LHCN-M2 (cell line): Measurements from ENCODE around the gene NRF1. TPM values are rescaled to one million over a fixed set of nuclear protein-coding genes. Genes with fewer than 3 reads are reported as not detected.

ENCODE experiments used
- DNase-seq: peaks from one replicate; pipeline ENCODE4 v3.0.0-alpha.2; 2012; ENCODE audit warnings: low read depth
- total RNA-seq: library from RNA; depleted of rRNA; stranded (reverse); fragments of >200 nt; gene quantifications from 2 replicates; pipeline ENCODE4 v1.2.3, GENCODE V29; 2014

NRF1 gene
- total RNA-seq, 1 experiment from 2014 or later = 12.7 TPM

- DNase-seq = no peak
Observed at GRCh38 chr7:129769866-129770808, 158.6 kb downstream of the NRF1 start.

- DNase-seq = no peak
Observed at GRCh38 chr7:129771201-129771927, 159.8 kb downstream of the NRF1 start.

GRCh38 chr7:129771928-129772479 lies 160.5 kb downstream of the NRF1 start:
- no peak for DNase-seq

GRCh38 chr7:129772646-129773280 lies 161.2 kb downstream of the NRF1 start:
- DNase-seq = no peak

- DNase-seq = peak; percentile 15
Observed at GRCh38 chr7:129773328-129773731, 161.8 kb downstream of the NRF1 start.

- no peak for DNase-seq
Observed at GRCh38 chr7:129773871-129774270, 162.4 kb downstream of the NRF1 start.

GRCh38 chr7:129774359-129774758 lies 162.8 kb downstream of the NRF1 start:
- no peak for DNase-seq

- no peak for DNase-seq
Observed at GRCh38 chr7:129774871-129775694, 163.6 kb downstream of the NRF1 start.

GRCh38 chr7:129775695-129776361 lies 164.3 kb downstream of the NRF1 start:
- no peak for DNase-seq

GRCh38 chr7:129776362-129776722 lies 164.8 kb downstream of the NRF1 start:
- no peak for DNase-seq

GRCh38 chr7:129777195-129777844 lies 165.8 kb downstream of the NRF1 start:
- no peak for DNase-seq

- no peak for DNase-seq
Observed at GRCh38 chr7:129777993-129778769, 166.7 kb downstream of the NRF1 start.

- DNase-seq = no peak
Observed at GRCh38 chr7:129778770-129779601, 167.5 kb downstream of the NRF1 start.

GRCh38 chr7:129779602-129780256 lies 168.2 kb downstream of the NRF1 start:
- DNase-seq = peak; percentile 14

- DNase-seq = no peak
Observed at GRCh38 chr7:129780257-129780973, 168.9 kb downstream of the NRF1 start.

- no peak for DNase-seq
Observed at GRCh38 chr7:129780974-129781927, 169.7 kb downstream of the NRF1 start.
